ENCODE data around the gene QKI. TPM values are rescaled to one million over a fixed set of nuclear protein-coding genes. Genes with fewer than 3 reads are reported as not detected.

QKI gene
- total and polyA plus RNA-seq, 9 donors: 44.6 to 151 (median 105) TPM

DNA sequence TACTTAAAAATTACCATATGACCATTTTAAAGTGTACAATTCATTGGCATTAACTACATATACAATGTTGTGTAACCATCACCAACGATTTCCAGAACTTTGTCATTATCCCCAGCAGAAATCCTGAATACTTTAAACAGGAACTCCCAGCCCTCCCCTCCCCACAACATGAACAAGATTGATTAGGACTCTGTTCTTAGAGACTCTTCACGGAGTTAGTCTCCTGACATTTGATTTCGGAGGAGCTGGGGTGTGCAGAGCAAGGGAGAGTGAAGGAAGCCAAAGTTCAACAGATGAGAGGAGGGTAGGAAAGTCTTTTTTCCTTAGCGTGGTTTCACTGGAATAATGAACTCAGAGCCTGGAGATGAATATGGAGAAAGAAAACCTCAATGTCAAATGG, 17.2 kb upstream of the QKI start:
- Histone ChIP-seq H3K4me3 (no peak overlapping the region), H3K4me1 (ENCODE audit: insufficient read depth) (no peaks in the 10 kb centered on the region), H3K27ac (no peak overlapping the region)

DNA sequence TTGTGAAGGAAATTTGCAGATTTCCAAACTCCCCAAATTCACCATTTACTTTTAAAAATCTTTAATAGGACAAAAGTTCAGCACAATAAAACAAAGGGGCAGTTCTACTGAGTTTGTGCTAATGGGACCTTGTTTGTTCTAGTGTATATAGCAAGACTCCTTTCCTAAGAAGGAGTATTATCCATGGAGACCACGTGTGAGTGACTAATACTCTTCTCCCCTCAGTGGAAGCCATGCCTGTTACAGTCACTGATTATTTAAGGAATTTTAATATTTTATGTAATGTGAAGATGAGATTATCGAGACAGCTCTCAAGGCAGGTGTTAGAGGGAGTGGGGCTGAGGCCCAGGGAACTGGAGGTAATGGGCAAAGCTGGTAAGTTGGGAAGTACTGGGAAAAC, 16.4 kb upstream of the QKI start:
- no peak for DNase-seq
- Histone ChIP-seq H3K4me1 (ENCODE audit: insufficient read depth) (no peaks in the 10 kb centered on the region), H3K27ac (no peak overlapping the region), H3K9me3 (no peaks in the 10 kb centered on the region), H3K27me3 (no peaks in the 10 kb centered on the region), H3K36me3 (no peaks in the 10 kb centered on the region), H3K4me3 (no peak overlapping the region)
- no peak for TF ChIP-seq EP300 (IDR thresholded peaks at IDR 0.05)
- no peak for TF ChIP-seq POLR2A (IDR thresholded peaks at IDR 0.05)
- 81 to 87% (median 83%) methylated on average over 2 of the region's 2 CpGs for WGBS, 3 donors
- intact Hi-C loops (cut with DNase I): no loop called here

More for the DNA sequence above, 17.2 kb upstream of the QKI start:
- H3K36me3 ChIP-seq: no peaks in the 10 kb centered on the region
- no peaks in the 10 kb centered on the region for H3K27me3 ChIP-seq
- H3K9me3 ChIP-seq: no peaks in the 10 kb centered on the region
- intact Hi-C loops (cut with DNase I): no loop called here
- 72 to 78% (median 76%) methylated on average over 4 of the region's 4 CpGs for WGBS, 3 donors
- TF ChIP-seq POLR2A (IDR thresholded peaks at IDR 0.05): no peak
- TF ChIP-seq, protein P1, sequence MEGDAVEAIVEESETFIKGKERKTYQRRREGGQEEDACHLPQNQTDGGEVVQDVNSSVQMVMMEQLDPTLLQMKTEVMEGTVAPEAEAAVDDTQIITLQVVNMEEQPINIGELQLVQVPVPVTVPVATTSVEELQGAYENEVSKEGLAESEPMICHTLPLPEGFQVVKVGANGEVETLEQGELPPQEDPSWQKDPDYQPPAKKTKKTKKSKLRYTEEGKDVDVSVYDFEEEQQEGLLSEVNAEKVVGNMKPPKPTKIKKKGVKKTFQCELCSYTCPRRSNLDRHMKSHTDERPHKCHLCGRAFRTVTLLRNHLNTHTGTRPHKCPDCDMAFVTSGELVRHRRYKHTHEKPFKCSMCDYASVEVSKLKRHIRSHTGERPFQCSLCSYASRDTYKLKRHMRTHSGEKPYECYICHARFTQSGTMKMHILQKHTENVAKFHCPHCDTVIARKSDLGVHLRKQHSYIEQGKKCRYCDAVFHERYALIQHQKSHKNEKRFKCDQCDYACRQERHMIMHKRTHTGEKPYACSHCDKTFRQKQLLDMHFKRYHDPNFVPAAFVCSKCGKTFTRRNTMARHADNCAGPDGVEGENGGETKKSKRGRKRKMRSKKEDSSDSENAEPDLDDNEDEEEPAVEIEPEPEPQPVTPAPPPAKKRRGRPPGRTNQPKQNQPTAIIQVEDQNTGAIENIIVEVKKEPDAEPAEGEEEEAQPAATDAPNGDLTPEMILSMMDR (IDR thresholded peaks at IDR 0.05): no peak
- TF ChIP-seq EP300 (IDR thresholded peaks at IDR 0.05): no peak
- no peak for DNase-seq

DNA sequence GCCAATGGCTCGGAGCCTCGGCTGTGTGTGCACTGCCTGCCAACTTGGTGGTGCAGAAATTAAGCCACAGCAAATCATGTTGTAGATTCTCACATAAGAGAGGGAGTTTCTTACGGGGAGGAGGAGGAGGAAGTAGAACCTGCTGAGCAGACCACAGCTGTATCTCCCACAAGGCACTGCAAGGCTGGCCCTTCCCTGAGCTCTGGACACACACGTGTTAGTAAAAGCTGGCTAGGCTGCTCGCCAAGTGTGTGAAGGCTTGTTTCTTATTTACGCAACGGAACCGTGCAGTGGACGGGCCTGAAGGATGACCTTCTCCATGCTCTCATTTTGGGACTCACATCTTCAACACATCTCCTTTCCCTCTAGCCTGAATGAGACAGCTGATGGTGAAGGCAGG, 15.7 kb upstream of the QKI start:
- Histone ChIP-seq H3K27me3 (no peaks in the 10 kb centered on the region), H3K27ac (no peak overlapping the region), H3K9me3 (no peaks in the 10 kb centered on the region), H3K4me3 (no peak overlapping the region), H3K36me3 (no peaks in the 10 kb centered on the region), H3K4me1 (ENCODE audit: insufficient read depth) (no peaks in the 10 kb centered on the region)
- TF ChIP-seq EP300 (IDR thresholded peaks at IDR 0.05): no peak
- TF ChIP-seq POLR2A (IDR thresholded peaks at IDR 0.05): no peak
- TF ChIP-seq, protein P1 (IDR thresholded peaks at IDR 0.05): no peak
- WGBS, 3 donors: 61 to 79% (median 74%) methylated on average over 9 of the region's 9 CpGs
- intact Hi-C loops (cut with DNase I): no loop called here
- no peak for DNase-seq

DNA sequence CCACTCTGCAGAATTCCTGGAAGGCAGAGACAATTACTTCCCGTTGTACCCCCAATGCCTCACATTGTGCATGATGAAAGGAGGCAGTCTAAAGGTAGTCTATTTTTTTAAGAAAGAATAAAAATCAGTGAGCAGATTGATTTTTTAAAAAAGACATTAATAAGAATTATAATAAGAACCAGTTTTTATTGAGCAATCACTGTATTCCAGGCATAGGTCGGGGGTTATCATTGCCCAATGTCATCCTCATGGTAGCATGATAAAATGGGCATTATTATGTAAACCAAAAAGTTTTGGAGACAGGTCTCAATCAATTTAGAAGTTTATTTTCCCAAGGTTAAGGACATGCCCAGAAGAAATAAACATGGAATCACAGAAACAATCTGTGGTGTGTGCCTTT, 14.0 kb upstream of the QKI start:
- Histone ChIP-seq H3K27ac (no peak overlapping the region), H3K4me1 (ENCODE audit: insufficient read depth) (peaks cover 4% of the 10 kb centered on the region), H3K4me3 (no peak overlapping the region), H3K36me3 (no peaks in the 10 kb centered on the region), H3K9me3 (no peaks in the 10 kb centered on the region), H3K27me3 (no peaks in the 10 kb centered on the region)
- TF ChIP-seq, protein P1 (IDR thresholded peaks at IDR 0.05): no peak
- no peak for TF ChIP-seq EP300 (IDR thresholded peaks at IDR 0.05)
- TF ChIP-seq POLR2A (IDR thresholded peaks at IDR 0.05): no peak
- DNase-seq: no peak
- intact Hi-C loops (cut with DNase I): no loop called here
- whole genome bisulfite sequencing, 3 donors: 87 to 92% (median 91%) methylated on average over 2 of the region's 2 CpGs

DNA sequence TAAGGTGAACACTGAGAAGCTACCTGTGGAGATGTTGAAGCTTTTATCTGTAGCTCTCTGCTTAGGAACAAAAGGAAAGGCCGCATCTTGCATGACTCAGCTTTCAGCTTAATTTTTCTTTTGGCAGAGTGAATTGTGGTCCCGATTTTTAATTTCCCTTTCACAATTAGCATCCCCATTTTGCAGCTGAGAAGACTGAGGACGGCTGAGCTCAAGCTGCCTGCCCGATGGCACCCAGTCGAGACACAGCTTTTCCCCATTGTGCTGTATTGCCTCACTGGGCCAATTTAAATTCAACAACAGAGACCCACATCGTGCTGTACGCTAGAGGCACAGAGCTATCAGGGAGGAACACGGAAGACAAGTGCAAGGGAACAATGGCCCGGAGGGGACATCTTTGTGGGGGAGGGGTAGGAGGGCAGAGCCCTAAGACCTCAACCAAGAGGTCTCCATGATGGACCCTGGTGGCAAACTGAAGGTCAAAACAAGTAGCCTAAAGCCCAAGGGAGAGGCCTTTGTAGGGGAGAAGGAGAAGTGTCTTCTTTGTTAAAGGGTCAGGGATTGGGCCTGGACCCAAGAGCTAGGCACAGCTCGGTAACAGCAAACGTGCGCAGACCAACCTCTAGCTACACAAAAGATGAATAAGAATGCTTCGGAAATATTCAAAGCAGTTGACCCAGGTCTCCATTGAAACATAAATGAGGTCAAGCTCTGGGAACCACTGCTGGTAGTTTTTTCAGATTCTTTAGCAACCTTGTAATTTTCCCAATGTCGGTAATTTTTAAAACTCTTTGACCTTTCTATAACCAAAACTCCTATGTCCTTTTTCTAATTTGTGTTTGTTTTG, 13.3 kb upstream of the QKI start:
- Histone ChIP-seq H3K36me3 (no peaks in the 10 kb centered on the region), H3K4me3 (no peak overlapping the region), H3K9me3 (no peaks in the 10 kb centered on the region), H3K27me3 (no peaks in the 10 kb centered on the region), H3K4me1 (ENCODE audit: insufficient read depth) (peaks cover 6% of the 10 kb centered on the region), H3K27ac (no peak overlapping the region)
- 89 to 95% (median 92%) methylated on average over 14 of the region's 14 CpGs for WGBS, 3 donors
- DNase-seq: no peak
- no peak for TF ChIP-seq EP300 (IDR thresholded peaks at IDR 0.05)
- TF ChIP-seq POLR2A (IDR thresholded peaks at IDR 0.05): no peak
- intact Hi-C loops (cut with DNase I): no loop called here

Measured in ovary (tissue), 9 donors.